OCI-LY1 (cell line): Measurements from ENCODE around the gene TLE5.

ENCODE experiments used
- EZH2 ChIP-seq: fragments of 200-600 bp; sonication (generic), shearing (Covaris generic); IDR thresholded peaks from 2 replicates; pipeline ENCODE4 v1.8.0; 2017; ENCODE audit warnings: borderline replicate concordance, mixed run types, mild to moderate bottlenecking, antibody characterized with exemption, low read length, moderate library complexity, mixed read lengths
- TF ChIP-seq, protein P1 (sequence below): fragments of 200-600 bp; sonication (generic), shearing (Covaris generic); IDR thresholded peaks from 2 replicates; pipeline ENCODE4 v1.5.1; 2017; ENCODE audit warnings: mild to moderate bottlenecking, antibody characterized with exemption, low read length, moderate library complexity, mixed read lengths

DNA sequence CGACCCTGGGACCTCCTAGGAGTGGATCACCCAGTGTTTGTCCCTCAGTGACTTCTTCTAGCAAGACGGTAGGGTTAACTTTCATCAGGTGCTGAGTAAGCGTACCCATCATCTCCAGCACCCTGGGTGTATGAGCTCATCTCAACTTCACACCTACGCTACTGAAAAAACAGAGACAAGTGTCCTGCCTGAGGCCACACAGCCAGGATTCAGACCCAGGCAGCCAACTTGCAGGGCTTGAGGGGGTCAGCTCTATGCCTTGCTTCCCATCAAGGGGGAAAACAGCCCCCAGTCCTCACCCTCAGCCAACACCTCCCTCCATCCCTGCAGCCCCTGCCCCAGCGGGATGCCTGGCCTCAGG lies 37.8 kb downstream of the TLE5 start:
- no peak for TF ChIP-seq EZH2
- TF ChIP-seq, protein P1, sequence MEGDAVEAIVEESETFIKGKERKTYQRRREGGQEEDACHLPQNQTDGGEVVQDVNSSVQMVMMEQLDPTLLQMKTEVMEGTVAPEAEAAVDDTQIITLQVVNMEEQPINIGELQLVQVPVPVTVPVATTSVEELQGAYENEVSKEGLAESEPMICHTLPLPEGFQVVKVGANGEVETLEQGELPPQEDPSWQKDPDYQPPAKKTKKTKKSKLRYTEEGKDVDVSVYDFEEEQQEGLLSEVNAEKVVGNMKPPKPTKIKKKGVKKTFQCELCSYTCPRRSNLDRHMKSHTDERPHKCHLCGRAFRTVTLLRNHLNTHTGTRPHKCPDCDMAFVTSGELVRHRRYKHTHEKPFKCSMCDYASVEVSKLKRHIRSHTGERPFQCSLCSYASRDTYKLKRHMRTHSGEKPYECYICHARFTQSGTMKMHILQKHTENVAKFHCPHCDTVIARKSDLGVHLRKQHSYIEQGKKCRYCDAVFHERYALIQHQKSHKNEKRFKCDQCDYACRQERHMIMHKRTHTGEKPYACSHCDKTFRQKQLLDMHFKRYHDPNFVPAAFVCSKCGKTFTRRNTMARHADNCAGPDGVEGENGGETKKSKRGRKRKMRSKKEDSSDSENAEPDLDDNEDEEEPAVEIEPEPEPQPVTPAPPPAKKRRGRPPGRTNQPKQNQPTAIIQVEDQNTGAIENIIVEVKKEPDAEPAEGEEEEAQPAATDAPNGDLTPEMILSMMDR = no peak
